ENCODE results near the gene ATG4C. TPM values are rescaled to one million over a fixed set of nuclear protein-coding genes. Genes with fewer than 3 reads are reported as not detected.
"Not testable (repeated sequence)": the region's sequence is repeated elsewhere in the genome, so short reads cannot be mapped to it uniquely, and the experiment has no call there.

ATG4C gene
- total RNA-seq, 1 donor from 2014 or later = 8.6 TPM

GRCh38 chr1:62781841-62782543 is 1.9 kb upstream of the ATG4C start:
- Mint-ChIP-seq H3K27ac (ENCODE audit: unreplicated experiment) (no peak overlapping the region), H3K4me3 (ENCODE audit: unreplicated experiment) (no peak overlapping the region), H3K36me3 (ENCODE audit: low read depth) (no peaks in the 10 kb centered on the region), H3K27me3 (ENCODE audit: low read depth) (peaks cover 6% of the 10 kb centered on the region), H3K9me3 (ENCODE audit: low read depth) (no peaks in the 10 kb centered on the region), H3K4me1 (ENCODE audit: low read depth) (peaks cover 7% of the 10 kb centered on the region)
- no peak for TF ChIP-seq CTCF (IDR thresholded peaks at IDR 0.05)
- no peak for DNase-seq (ENCODE audit: low spot score)

GRCh38 chr1:62782544-62783212 is 1.3 kb upstream of the ATG4C start:
- H3K4me1 Mint-ChIP-seq (ENCODE audit: low read depth); H3K36me3 Mint-ChIP-seq (ENCODE audit: low read depth); DNase-seq (ENCODE audit: low spot score); H3K4me3 Mint-ChIP-seq (ENCODE audit: unreplicated experiment); H3K27me3 Mint-ChIP-seq (ENCODE audit: low read depth); H3K27ac Mint-ChIP-seq (ENCODE audit: unreplicated experiment); H3K9me3 Mint-ChIP-seq (ENCODE audit: low read depth): not testable (repeated sequence)

GRCh38 chr1:62784509-62785365 is 805 bp downstream of the ATG4C start:
- DNase-seq (ENCODE audit: low spot score) = no peak
- H3K4me3 Mint-ChIP-seq (ENCODE audit: unreplicated experiment) = no peak overlapping the region
- H3K27me3 Mint-ChIP-seq (ENCODE audit: low read depth) = no peaks in the 10 kb centered on the region

GRCh38 chr1:62790716-62791115 is 6.8 kb downstream of the ATG4C start:
- H3K4me3 Mint-ChIP-seq (ENCODE audit: unreplicated experiment) = no peak overlapping the region
- H3K27ac Mint-ChIP-seq (ENCODE audit: unreplicated experiment) = no peak overlapping the region
- H3K4me1 Mint-ChIP-seq (ENCODE audit: low read depth) = peaks cover 4% of the 10 kb centered on the region
- H3K9me3 Mint-ChIP-seq (ENCODE audit: low read depth) = no peaks in the 10 kb centered on the region
- no peaks in the 10 kb centered on the region for H3K27me3 Mint-ChIP-seq (ENCODE audit: low read depth)
- DNase-seq (ENCODE audit: low spot score) = no peak
- no peaks in the 10 kb centered on the region for H3K36me3 Mint-ChIP-seq (ENCODE audit: low read depth)
- TF ChIP-seq CTCF (IDR thresholded peaks at IDR 0.05) = no peak

More at GRCh38 chr1:62784509-62785365, 805 bp downstream of the ATG4C start:
- no peaks in the 10 kb centered on the region for H3K9me3 Mint-ChIP-seq (ENCODE audit: low read depth)
- no peak overlapping the region for H3K27ac Mint-ChIP-seq (ENCODE audit: unreplicated experiment)
- peaks cover 7% of the 10 kb centered on the region for H3K4me1 Mint-ChIP-seq (ENCODE audit: low read depth)
- no peak for TF ChIP-seq CTCF (IDR thresholded peaks at IDR 0.05)
- H3K36me3 Mint-ChIP-seq (ENCODE audit: low read depth) = no peaks in the 10 kb centered on the region

- Mint-ChIP-seq H3K4me3 (ENCODE audit: unreplicated experiment) (no peak overlapping the region), H3K4me1 (ENCODE audit: low read depth) (no peaks in the 10 kb centered on the region), H3K9me3 (ENCODE audit: low read depth) (no peaks in the 10 kb centered on the region), H3K27ac (ENCODE audit: unreplicated experiment) (no peak overlapping the region), H3K36me3 (ENCODE audit: low read depth) (no peaks in the 10 kb centered on the region), H3K27me3 (ENCODE audit: low read depth) (no peaks in the 10 kb centered on the region)
- no peak for DNase-seq (ENCODE audit: low spot score)
- no peak for TF ChIP-seq CTCF (IDR thresholded peaks at IDR 0.05)
These were observed 10.1 kb downstream of the ATG4C start for GRCh38 chr1:62794053-62794452.

Measured in chondrocyte (in vitro differentiated cells).